Measurements from ENCODE around the gene LCE3B.

DNA sequence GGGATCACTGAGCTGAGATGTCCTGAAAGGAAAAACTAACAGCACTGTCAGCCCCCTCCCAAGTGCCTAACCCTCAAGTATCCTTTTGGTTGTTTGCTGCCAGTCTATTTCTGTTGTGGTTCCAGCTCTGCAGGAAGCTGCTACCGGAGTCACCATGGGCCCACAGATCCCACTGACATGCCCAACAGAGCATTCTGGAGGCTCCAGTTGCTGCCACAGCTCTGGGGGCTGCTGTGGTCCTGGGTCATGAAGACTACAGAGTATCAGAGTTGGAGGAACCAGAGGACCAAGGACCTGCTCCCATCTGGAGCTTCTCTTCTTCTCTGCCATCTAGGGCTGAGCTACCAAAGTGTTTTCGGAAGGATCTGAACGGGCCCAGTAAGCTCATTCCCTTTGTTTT lies 8.4 kb downstream of the LCE3B start:
- TF ChIP-seq, protein P1, sequence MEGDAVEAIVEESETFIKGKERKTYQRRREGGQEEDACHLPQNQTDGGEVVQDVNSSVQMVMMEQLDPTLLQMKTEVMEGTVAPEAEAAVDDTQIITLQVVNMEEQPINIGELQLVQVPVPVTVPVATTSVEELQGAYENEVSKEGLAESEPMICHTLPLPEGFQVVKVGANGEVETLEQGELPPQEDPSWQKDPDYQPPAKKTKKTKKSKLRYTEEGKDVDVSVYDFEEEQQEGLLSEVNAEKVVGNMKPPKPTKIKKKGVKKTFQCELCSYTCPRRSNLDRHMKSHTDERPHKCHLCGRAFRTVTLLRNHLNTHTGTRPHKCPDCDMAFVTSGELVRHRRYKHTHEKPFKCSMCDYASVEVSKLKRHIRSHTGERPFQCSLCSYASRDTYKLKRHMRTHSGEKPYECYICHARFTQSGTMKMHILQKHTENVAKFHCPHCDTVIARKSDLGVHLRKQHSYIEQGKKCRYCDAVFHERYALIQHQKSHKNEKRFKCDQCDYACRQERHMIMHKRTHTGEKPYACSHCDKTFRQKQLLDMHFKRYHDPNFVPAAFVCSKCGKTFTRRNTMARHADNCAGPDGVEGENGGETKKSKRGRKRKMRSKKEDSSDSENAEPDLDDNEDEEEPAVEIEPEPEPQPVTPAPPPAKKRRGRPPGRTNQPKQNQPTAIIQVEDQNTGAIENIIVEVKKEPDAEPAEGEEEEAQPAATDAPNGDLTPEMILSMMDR (IDR thresholded peaks at IDR 0.05; ENCODE audit: low read depth, low read length, missing input control): no peak
- TF ChIP-seq YY1 (IDR thresholded peaks at IDR 0.05) (no peak), EGR1 (IDR thresholded peaks at IDR 0.05; ENCODE audit: low read depth in 2 of 2) (no peak), JUND (IDR thresholded peaks at IDR 0.05) (no peak), GABPA (IDR thresholded peaks at IDR 0.05 in 1 of 2, conservative IDR thresholded peaks at IDR 0.05 in 1 of 2) (no peak), RXRA (IDR thresholded peaks at IDR 0.05) (no peak), RAD21 (IDR thresholded peaks at IDR 0.05) (no peak)
- TF ChIP-seq, protein P2, sequence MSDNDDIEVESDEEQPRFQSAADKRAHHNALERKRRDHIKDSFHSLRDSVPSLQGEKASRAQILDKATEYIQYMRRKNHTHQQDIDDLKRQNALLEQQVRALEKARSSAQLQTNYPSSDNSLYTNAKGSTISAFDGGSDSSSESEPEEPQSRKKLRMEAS (IDR thresholded peaks at IDR 0.05): no peak
- TF ChIP-seq, protein P3, sequence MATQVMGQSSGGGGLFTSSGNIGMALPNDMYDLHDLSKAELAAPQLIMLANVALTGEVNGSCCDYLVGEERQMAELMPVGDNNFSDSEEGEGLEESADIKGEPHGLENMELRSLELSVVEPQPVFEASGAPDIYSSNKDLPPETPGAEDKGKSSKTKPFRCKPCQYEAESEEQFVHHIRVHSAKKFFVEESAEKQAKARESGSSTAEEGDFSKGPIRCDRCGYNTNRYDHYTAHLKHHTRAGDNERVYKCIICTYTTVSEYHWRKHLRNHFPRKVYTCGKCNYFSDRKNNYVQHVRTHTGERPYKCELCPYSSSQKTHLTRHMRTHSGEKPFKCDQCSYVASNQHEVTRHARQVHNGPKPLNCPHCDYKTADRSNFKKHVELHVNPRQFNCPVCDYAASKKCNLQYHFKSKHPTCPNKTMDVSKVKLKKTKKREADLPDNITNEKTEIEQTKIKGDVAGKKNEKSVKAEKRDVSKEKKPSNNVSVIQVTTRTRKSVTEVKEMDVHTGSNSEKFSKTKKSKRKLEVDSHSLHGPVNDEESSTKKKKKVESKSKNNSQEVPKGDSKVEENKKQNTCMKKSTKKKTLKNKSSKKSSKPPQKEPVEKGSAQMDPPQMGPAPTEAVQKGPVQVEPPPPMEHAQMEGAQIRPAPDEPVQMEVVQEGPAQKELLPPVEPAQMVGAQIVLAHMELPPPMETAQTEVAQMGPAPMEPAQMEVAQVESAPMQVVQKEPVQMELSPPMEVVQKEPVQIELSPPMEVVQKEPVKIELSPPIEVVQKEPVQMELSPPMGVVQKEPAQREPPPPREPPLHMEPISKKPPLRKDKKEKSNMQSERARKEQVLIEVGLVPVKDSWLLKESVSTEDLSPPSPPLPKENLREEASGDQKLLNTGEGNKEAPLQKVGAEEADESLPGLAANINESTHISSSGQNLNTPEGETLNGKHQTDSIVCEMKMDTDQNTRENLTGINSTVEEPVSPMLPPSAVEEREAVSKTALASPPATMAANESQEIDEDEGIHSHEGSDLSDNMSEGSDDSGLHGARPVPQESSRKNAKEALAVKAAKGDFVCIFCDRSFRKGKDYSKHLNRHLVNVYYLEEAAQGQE (IDR thresholded peaks at IDR 0.05): no peak
- TF ChIP-seq, protein P4, sequence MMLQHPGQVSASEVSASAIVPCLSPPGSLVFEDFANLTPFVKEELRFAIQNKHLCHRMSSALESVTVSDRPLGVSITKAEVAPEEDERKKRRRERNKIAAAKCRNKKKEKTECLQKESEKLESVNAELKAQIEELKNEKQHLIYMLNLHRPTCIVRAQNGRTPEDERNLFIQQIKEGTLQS (IDR thresholded peaks at IDR 0.05): no peak
